Limb (tissue), 2 donors: ENCODE results near the gene GALC.
A peak's percentile ranks its signal among the peaks of the same experiment; 100 is the strongest.

Experiments
- DNase-seq, 2 donors: peaks; one replicate each; pipeline ENCODE4 v3.0.0-alpha.2; 2016; ENCODE audit errors: extremely low spot score in 2 of 2

The GALC gene

DNA sequence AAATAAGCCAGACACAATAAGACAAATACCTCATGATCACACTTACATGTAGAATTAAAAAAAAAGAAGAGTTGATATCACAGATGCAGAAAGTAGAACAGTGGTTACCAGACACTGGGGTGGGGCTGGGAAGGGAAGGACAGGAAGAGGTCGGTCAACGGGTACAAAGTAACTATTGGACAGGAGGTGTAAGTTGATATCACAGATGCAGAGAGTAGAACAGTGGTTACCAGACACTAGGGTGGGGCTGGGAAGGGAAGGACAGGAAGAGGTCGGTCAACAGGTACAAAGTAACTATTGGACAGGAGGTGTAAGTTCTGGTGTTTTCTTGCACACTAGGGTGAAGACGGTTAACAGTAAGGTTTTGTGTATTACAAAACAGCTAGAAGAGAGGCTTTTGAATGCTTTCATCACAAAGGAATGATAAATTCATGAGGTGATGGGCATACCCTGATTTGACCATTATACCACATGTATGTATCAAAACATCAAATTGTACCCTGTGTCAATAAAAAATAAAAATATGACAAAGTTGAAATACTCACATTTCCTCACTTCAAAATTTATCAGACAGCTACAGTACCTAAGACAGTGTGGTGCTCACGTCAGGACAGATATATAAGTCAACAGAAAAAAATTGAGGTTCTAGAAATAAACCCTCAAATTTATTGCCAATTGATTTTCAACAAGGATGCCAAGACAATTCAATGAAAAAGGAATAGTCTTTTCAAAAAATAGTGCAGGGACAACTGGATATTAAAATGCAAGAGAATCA is 32.8 kb downstream of the GALC start:
- DNase-seq = no peak

- no peak for DNase-seq
Measured at GRCh38 chr14:87955501-87955900, 37.5 kb downstream of the GALC start.

- DNase-seq = no peak
Measured at GRCh38 chr14:87952307-87953094, 40.5 kb downstream of the GALC start.

DNA sequence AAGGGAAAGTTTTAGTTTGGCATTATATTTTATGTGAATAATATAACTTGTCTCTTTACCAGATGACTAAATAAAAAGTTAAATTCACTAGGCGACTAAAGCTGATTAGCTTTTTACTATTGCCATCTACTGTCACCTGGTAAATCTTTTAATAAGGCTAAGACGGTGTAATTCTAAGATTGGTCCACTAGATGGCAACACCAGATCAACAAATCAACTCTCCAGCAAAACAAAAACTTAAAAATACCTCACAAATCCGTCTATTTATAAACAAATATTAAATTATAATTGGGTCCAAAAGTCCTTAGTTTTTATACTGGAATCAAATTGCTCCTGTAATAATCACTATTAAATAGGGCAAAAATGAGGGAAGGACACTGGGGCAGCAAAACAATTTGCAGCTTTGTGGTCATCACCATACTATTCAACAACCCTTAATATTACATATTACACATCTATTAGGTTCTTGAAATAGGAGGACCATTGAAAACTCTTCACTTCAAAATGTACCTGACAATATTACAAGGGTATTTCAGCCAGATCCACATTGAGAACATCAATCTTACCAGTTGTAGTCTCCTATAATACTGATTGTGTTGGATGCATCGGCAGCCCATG is 47.9 kb downstream of the GALC start:
- peak in 1 of 2 donors; percentile 52 for DNase-seq

- DNase-seq = no peak
Measured at GRCh38 chr14:87940894-87941293, 52.1 kb downstream of the GALC start.

- no peak for DNase-seq
Measured at GRCh38 chr14:87940382-87940781, 52.6 kb downstream of the GALC start.

GRCh38 chr14:87935886-87936285 is 57.1 kb downstream of the GALC start:
- no peak for DNase-seq

GRCh38 chr14:87935081-87935828 is 57.7 kb downstream of the GALC start:
- no peak for DNase-seq

DNA sequence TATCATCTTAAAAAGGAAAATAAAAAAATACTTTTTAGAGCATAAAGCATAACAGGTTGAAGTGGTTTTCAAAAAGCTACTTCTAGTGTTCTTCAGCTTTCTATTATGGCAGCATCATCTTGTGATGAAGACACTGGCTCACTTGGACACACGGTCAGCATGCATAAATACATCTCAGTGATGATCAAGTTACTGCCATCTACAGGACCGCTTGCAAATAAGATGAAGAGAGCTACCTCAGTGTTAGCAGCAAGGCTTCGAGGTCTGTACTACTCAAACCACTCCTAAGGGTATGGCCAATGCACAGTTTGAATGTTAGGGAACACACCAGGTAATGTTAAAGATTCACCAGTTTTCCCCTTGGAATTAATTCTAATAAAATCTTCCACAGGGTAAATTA is 58.8 kb downstream of the GALC start:
- no peak for DNase-seq

GRCh38 chr14:87916886-87917275 is 76.1 kb downstream of the GALC start:
- no peak for DNase-seq

- DNase-seq = no peak
Measured at GRCh38 chr14:87916103-87916885, 76.7 kb downstream of the GALC start.

GRCh38 chr14:87908550-87908949 is 84.4 kb downstream of the GALC start:
- DNase-seq = no peak

DNA sequence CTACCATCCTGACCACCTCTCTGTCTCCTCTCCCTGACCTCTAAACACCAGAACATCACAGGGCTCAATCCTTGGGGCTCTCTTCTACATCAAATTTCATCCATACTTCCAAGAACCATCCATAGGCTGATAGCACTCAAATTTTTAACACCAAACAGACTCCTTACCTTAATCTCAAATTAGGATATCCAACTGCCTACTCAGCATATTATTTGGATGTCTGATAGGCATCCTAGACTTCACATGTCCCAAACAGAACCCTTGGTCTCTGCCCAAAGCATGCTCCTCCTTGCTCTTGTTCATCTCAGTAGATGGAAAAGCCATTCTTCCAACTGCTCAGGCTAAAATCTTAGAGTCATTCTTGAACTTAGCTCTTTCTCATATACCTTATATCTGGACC is 91.3 kb downstream of the GALC start:
- DNase-seq = no peak

GRCh38 chr14:87901236-87901635 is 91.7 kb downstream of the GALC start:
- DNase-seq = no peak

- no peak for DNase-seq
Measured at GRCh38 chr14:87899228-87899627, 93.8 kb downstream of the GALC start.

DNA sequence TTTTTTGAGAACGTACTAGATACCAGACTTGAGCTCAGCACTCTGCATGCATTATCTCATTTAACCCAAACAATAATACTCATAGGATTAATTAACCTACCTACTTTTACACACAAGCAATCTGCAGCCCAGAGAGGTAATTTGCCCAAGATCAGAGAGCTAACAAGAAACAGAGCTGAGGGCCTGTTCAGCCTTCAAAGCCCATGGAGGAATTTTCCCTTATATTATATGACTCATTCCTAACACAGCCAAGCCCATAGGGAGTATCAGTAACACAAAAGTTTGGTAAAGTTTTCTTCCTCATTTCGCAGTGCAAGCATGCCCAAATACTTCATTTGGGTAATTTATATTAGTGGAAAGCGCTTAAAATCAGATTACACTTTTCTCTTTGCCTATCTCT is 94.7 kb downstream of the GALC start:
- DNase-seq = no peak

- DNase-seq = peak in 1 of 2 donors; percentile 86
Measured at GRCh38 chr14:87896393-87897380, 96.3 kb downstream of the GALC start.

DNA sequence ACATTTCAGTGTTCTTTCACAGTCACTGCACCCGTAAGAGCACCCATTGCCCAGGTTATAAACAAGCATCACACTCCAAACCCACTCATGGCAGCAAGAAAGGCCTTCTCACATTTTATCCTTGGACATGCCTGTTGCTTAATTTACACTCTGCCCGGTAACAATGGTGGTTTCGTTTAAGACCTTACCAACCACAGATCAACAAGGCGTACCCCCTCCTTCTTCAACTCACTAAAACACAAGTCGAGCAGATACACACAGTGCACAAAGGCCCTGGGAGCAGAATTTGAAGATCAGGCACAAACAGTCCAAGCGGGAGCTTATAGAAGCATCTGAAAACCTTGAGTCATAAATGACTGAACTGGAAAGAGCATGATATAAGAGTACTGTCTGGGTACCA is 98.1 kb downstream of the GALC start:
- DNase-seq = no peak

- no peak for DNase-seq
Measured at GRCh38 chr14:87892763-87893162, 100.2 kb downstream of the GALC start.
